ENCODE data around the gene LORICRIN. TPM values are rescaled to one million over a fixed set of nuclear protein-coding genes. Genes with fewer than 3 reads are reported as not detected.

The LORICRIN gene
- total RNA-seq, 2 donors from 2014 or later = not detected

GRCh38 chr1:153251087-153251486 is 8.4 kb upstream of the LORICRIN start:
- Histone ChIP-seq H3K4me3 (no peak overlapping the region), H3K4me1 (no peaks in the 10 kb centered on the region)
- no peak for TF ChIP-seq CTCF (IDR thresholded peaks at IDR 0.05)

GRCh38 chr1:153251562-153251961 is 7.9 kb upstream of the LORICRIN start:
- Histone ChIP-seq H3K9me3 (no peaks in the 10 kb centered on the region), H3K4me3 (no peak overlapping the region), H3K27ac (no peak overlapping the region), H3K36me3 (no peaks in the 10 kb centered on the region), H3K4me1 (no peaks in the 10 kb centered on the region), H3K27me3 (no peaks in the 10 kb centered on the region)
- no peak for TF ChIP-seq CTCF (IDR thresholded peaks at IDR 0.05)
- DNase-seq (ENCODE audit: low spot score) = no peak

More at GRCh38 chr1:153251087-153251486, 8.4 kb upstream of the LORICRIN start:
- H3K27ac ChIP-seq = no peak overlapping the region
- H3K9me3 ChIP-seq = no peaks in the 10 kb centered on the region
- no peak for DNase-seq (ENCODE audit: low spot score)
- H3K36me3 ChIP-seq = no peaks in the 10 kb centered on the region
- no peaks in the 10 kb centered on the region for H3K27me3 ChIP-seq

GRCh38 chr1:153251988-153252387 is 7.5 kb upstream of the LORICRIN start:
- H3K36me3 ChIP-seq = no peaks in the 10 kb centered on the region
- H3K27me3 ChIP-seq = no peaks in the 10 kb centered on the region
- no peaks in the 10 kb centered on the region for H3K4me1 ChIP-seq
- DNase-seq (ENCODE audit: low spot score) = no peak
- TF ChIP-seq CTCF (IDR thresholded peaks at IDR 0.05) = no peak
- no peaks in the 10 kb centered on the region for H3K9me3 ChIP-seq
- H3K27ac ChIP-seq = no peak overlapping the region
- H3K4me3 ChIP-seq = no peak overlapping the region

GRCh38 chr1:153253076-153253475 is 6.4 kb upstream of the LORICRIN start:
- Histone ChIP-seq H3K36me3 (no peaks in the 10 kb centered on the region), H3K27ac (no peak overlapping the region), H3K9me3 (no peaks in the 10 kb centered on the region), H3K4me1 (no peaks in the 10 kb centered on the region), H3K27me3 (no peaks in the 10 kb centered on the region), H3K4me3 (no peak overlapping the region)
- no peak for TF ChIP-seq CTCF (IDR thresholded peaks at IDR 0.05)
- no peak for DNase-seq (ENCODE audit: low spot score)

- H3K36me3 ChIP-seq = no peaks in the 10 kb centered on the region
- no peaks in the 10 kb centered on the region for H3K9me3 ChIP-seq
- no peaks in the 10 kb centered on the region for H3K27me3 ChIP-seq
- no peak for DNase-seq (ENCODE audit: low spot score)
- no peak for TF ChIP-seq CTCF (IDR thresholded peaks at IDR 0.05)
- no peak overlapping the region for H3K4me3 ChIP-seq
- H3K27ac ChIP-seq = no peak overlapping the region
- no peaks in the 10 kb centered on the region for H3K4me1 ChIP-seq
Measured at GRCh38 chr1:153253693-153254092, 5.8 kb upstream of the LORICRIN start.

- Histone ChIP-seq H3K9me3 (no peaks in the 10 kb centered on the region), H3K36me3 (no peaks in the 10 kb centered on the region), H3K27me3 (peaks cover 9 to 16% of the 10 kb centered on the region in 2 donors), H3K4me3 (peak overlapping the region; percentile 35 to 57), H3K4me1 (peaks cover 0 to 20% of the 10 kb centered on the region in 2 donors), H3K27ac (no peak overlapping the region)
- no peak for DNase-seq (ENCODE audit: low spot score)
- no peak for TF ChIP-seq CTCF (IDR thresholded peaks at IDR 0.05)
Measured at GRCh38 chr1:153260585-153261280, 1.2 kb downstream of the LORICRIN start.

Data from right atrium auricular region (tissue), 2 donors.